ENCODE data around the gene NBPF1.
"Not testable (repeated sequence)": the region's sequence is repeated elsewhere in the genome, so short reads cannot be mapped to it uniquely, and the experiment has no call there.

Gene NBPF1

DNA sequence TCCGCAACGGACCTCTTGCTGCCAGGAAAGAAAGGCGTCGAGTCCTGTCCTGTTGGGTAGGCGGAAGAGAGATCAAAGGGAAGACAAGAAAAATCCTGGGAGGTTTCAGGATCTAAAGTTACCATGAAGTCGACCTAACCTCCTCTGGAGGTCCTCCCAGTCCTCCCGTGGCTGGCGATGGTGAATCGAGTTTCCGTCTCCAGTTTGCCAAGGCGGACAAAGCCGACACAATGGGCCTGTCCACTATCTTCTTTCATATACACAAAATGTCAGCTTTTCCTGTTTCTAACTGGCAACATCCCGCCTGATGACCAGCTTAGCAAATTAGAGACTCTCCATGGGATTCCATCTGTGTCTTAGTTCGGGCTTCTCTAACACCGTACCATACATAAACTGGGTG lies 76.6 kb downstream of the NBPF1 start:
- DNase-seq (ENCODE audit: low read depth); H3K4me3 ChIP-seq (ENCODE audit: control insufficient read depth, low read depth, low read length): not testable (repeated sequence)

DNA sequence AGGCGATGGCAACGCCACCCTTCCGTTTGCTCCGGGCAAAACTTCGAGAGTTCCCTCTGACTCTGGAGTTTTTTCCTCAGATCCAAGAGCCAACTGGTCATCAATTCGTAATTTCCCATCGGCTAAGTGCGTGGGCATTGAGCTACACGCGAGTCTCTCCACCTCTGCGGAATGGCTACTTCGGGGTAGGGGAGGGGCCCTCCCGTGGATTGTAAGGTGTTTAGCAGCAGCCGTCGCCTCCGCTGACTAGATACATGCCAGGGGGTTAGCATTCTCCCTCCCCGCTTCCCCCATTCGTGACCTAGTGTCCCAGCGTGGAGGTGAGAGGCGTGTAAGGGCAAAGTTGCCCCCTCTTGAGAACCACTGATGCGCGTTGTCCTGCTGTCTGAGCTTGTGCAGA lies 77.5 kb downstream of the NBPF1 start:
- H3K4me3 ChIP-seq (ENCODE audit: control insufficient read depth, low read depth, low read length); DNase-seq (ENCODE audit: low read depth): not testable (repeated sequence)

DNA sequence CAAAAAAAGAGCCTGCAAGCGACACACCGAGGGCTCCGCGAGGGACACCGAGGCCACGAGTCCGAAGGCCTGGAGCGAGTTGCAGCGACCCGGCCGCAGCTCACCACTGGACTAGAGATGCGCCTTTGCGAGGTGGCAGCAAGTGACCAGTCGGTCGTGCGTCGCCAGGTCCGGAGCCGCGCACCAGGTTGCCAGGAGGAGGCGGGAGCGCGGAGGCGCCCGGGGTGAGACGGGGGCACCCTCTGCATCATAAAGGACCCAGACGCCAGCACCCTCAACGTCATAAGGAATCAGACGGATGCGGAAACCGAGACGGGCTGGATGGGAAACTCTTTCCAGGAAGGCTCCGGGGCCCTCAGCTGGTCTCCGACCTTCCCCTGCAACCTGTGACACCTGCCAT lies 77.9 kb downstream of the NBPF1 start:
- not testable (repeated sequence) for H3K4me3 ChIP-seq (ENCODE audit: control insufficient read depth, low read depth, low read length); DNase-seq (ENCODE audit: low read depth)

DNA sequence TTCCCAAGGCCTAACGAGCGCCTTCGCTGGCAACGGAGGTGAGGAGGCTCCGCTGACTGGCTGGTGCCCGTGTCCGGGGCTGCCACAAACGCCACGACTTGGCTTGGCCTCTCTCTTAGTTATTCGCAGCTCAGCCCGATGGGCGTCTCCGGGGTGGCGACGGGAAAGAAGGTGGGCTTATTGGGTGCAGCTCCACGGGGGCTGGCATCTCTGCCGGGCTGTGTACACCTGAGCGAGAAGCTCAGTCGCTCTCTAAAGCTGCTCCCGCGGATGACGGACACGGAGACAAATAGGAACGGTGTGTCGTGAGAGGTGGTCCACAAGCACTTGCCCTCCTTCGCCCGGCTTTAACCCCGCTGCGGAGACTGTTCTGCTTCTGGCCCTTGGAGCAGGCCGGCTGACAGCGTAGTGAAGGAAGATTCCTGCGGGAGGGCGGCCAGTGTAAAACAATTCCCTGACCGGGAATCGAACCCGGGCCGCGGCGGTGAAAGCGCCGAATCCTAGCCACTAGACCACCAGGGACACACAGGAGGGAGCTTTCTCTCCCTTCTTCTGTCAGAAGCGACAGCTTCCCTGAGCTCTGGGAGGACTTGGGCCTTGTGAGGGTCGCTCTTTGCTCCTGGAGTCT lies 78.4 kb downstream of the NBPF1 start:
- not testable (repeated sequence) for H3K4me3 ChIP-seq (ENCODE audit: control insufficient read depth, low read depth, low read length); DNase-seq (ENCODE audit: low read depth)

DNA sequence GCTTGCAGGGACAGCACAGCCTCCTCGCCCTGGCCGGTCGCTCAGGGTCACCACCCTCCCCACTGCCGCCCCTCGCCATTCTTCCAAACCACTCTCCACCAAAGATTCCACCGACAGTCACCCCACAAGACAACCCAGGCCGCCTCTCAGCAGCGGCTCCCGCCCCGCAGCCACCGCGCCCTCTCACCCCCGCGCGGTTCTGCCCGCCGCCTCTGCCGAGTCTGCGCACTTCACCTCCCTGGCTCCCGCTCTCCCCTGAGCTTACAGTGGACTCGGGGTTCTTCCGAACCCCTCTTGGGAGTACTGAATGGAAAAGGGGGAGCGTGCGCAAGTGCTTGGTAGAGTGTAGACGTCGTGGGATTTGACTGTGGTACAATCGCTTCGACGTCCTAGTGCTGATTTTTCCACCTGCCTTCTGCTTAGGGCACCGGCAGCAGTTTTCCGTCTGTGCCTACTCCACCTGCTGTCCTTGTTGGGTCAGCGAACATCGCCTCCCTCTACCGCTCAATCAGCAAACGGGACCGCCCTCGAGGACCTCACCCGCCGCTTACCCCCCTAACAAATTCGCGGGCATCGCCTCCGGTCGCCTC lies 79.0 kb downstream of the NBPF1 start:
- DNase-seq (ENCODE audit: low read depth); H3K4me3 ChIP-seq (ENCODE audit: control insufficient read depth, low read depth, low read length): not testable (repeated sequence)

DNA sequence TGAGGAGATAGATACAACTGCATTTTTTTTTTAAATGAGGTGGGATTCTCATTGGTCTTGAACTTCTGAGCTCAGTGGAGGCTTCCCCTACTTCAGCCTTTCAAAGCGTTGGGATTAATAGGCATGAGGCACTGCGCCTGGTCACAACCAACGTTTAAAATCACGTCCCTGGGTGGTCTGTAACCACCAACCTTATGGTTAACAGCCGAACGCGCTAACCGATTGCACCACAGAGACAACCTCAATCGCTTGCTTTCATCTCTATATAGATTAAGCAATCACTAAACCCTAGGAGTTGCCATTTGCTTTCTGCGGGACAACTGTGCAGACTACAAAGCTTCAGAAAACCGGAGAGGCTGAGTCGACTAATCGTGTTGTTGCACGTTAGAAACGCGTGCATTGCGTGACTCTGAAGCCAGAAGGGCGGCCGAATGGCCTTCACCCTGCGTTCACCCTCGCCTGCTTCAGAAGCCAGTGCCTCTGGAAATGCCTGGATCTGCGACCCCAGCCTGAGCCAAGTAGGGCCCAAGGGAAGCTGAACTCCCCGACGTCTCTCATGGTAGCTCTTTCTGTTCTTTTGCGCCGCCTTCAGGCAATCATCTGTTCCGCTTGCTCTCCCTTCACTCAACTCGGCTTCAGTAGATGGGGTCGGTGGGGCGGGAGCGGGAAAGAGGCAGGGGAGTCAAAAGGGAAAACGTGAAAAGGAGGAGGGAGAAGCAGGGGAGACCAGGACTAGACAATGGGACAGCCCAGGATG lies 81.0 kb downstream of the NBPF1 start:
- not testable (repeated sequence) for DNase-seq (ENCODE audit: low read depth); H3K4me3 ChIP-seq (ENCODE audit: control insufficient read depth, low read depth, low read length)

DNA sequence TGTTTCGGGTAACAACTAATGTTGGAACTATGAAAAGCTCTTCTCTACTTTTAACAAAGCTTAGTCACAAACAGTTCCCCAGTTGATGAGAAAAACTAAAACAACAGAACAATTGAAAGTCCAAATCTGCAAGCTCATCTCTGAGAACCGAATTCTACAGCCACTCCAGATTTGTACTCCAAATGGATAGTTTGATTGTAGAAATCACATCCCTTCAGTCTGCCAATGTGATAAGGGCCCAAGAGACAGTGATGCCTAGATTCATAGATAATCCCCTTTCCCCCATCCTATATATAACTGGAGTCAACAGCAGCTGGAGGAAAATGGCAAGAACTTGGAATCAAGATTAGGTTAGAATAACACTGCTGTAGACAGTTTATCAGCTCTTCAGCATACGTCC lies 85.0 kb downstream of the NBPF1 start:
- DNase-seq (ENCODE audit: low read depth); H3K4me3 ChIP-seq (ENCODE audit: control insufficient read depth, low read depth, low read length): not testable (repeated sequence)

DNA sequence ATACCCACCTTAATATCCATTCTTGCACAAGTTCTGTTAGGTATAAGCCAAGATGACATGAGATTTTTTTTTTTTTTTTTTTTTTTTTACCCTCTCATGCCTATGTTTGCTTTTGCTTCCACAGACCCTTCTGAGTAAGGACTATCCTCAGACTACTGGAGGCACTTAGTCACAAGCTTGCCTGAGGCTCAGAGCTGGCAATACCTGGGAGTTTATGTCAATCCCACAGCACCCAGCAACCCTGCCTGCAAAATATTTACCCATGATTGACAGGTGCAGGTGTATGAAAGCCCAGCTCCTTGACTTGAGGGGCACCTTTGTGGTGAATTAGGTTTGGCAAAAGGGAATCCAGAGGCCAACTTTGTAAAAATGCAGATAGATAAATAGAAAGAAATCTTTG lies 87.6 kb downstream of the NBPF1 start:
- not testable (repeated sequence) for DNase-seq (ENCODE audit: low read depth)

DNA sequence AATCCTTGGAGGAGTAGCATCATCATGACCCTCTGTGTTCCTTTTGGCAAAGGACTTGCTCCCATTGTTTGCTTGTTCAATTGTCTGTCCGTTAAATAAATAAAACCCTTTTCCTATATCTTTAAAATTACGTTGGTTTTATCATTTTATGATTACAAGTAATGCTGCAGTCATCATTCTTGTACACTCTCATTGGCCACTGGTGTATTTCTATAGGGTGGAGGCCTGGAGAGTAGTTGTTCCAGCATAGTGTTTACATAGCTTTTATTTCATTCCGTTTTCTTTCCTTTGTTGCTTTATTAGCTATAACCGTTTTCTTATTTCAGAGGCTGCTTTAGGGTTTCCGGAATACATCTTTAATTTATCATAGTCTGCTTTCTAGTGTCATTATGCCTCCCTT lies 91.7 kb downstream of the NBPF1 start:
- DNase-seq (ENCODE audit: low read depth); H3K4me3 ChIP-seq (ENCODE audit: control insufficient read depth, low read depth, low read length): not testable (repeated sequence)

More for the DNA sequence above, 87.6 kb downstream of the NBPF1 start:
- not testable (repeated sequence) for H3K4me3 ChIP-seq (ENCODE audit: control insufficient read depth, low read depth, low read length)

DNA sequence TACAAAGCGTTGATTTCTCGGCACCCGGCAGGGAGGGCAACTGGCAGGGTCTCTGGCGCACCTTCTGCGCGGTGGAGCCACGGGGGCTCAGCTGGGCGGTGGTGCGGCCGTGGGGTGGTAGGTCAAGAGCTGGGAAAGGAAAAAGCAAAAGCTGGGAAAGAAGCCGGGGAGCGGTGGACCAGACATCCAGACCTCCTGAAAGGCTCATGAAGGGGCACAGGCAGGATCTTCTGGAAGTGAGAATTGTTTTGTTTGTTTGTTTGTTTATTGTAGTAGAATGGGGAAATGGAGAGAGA lies 92.1 kb downstream of the NBPF1 start:
- no peak overlapping the region for H3K4me3 ChIP-seq (ENCODE audit: control insufficient read depth, low read depth, low read length)
- TF ChIP-seq, protein P1, sequence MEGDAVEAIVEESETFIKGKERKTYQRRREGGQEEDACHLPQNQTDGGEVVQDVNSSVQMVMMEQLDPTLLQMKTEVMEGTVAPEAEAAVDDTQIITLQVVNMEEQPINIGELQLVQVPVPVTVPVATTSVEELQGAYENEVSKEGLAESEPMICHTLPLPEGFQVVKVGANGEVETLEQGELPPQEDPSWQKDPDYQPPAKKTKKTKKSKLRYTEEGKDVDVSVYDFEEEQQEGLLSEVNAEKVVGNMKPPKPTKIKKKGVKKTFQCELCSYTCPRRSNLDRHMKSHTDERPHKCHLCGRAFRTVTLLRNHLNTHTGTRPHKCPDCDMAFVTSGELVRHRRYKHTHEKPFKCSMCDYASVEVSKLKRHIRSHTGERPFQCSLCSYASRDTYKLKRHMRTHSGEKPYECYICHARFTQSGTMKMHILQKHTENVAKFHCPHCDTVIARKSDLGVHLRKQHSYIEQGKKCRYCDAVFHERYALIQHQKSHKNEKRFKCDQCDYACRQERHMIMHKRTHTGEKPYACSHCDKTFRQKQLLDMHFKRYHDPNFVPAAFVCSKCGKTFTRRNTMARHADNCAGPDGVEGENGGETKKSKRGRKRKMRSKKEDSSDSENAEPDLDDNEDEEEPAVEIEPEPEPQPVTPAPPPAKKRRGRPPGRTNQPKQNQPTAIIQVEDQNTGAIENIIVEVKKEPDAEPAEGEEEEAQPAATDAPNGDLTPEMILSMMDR (IDR thresholded peaks at IDR 0.05; ENCODE audit: control insufficient read depth, insufficient read depth, low read depth, low read length, missing control alignments) = no peak
- DNase-seq (ENCODE audit: low read depth) = no peak

DNA sequence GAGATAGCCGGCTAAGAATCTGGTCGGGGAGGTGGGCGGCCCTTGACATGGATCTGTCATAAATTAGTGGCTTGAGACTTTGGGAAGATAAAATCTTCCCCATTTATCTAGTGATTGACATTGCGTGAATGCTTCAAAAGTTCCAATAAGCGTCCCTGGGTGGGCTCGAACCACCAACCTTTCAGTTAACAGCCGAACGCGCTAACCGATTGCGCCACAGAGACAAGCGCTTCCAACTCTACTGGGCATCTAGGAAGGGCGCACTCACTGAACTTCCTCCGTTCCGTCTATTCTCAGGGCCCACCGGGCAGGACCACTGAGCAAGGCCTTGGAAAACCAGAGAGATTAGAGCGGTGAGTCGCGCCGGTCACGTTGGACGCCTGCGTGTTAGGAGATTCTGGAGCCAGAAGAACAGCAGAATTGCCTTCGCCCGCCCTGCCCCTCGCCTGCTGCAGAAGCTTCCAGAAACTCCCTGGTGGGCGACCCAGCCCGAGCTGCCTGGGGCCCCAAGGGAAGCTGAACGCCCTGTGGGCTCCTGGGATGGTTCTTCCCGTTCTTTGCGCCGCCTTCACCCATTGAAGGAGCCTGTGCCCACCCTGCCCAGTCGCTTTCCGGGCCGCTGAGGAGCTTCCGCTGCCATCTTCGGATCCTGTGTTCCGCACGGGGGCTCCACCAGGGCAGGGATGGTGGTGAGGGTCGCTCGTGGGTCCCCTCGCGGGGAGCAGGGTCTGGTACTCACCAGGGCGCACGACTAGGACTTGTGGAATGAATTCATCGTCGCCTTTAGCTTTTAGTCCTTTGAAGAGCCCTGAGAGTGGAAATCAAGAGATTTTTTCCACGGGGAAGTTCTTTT lies 92.7 kb downstream of the NBPF1 start:
- DNase-seq (ENCODE audit: low read depth); H3K4me3 ChIP-seq (ENCODE audit: control insufficient read depth, low read depth, low read length): not testable (repeated sequence)

DNA sequence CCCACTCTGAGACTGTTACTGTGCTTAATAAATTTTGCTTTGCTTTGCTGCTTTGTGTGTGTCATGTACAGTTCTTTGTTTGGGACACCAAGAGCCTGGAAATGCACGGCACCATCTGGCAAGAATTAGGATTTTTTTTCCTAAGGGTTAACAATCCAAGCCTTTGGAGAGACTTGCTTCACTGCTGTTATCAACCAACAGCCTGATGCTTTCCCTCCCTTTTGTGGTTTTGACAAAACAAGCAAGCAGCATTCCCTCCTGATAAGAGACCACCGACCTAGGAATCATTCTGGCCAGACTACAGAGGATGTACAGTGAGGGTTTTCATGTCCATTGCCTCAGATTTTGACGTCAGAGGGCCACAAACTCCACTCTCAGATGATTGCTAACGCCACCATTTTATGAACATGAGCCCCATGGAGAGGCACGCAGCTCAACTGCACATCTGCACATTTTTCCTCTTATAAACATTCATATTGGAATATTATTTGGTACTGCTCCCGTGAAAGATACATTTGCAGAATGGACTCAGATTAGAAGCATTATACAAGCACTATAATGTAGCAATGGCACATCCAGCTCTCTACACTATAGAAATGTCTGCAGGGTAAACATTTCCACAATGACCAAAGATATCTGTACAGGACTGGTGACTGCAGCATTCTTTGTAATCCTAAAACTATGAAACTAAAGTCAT lies 94.0 kb downstream of the NBPF1 start:
- not testable (repeated sequence) for DNase-seq (ENCODE audit: low read depth); H3K4me3 ChIP-seq (ENCODE audit: control insufficient read depth, low read depth, low read length)

DNA sequence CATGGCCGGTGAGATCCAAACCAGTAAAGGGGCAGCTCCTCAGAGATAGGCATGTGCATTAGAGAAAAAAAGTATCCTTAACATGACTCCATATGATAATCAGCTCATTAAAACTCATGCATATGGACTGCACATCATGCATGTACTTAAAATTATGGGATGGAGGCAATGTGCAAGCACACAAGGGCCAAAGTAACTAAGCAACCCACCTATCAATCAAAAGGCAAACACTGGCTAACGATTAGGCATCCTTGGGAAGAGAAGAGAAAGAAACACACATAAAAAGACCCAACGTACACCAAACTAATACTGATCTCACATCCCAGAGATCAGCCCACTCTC lies 94.5 kb downstream of the NBPF1 start:
- not testable (repeated sequence) for DNase-seq (ENCODE audit: low read depth); H3K4me3 ChIP-seq (ENCODE audit: control insufficient read depth, low read depth, low read length)

DNA sequence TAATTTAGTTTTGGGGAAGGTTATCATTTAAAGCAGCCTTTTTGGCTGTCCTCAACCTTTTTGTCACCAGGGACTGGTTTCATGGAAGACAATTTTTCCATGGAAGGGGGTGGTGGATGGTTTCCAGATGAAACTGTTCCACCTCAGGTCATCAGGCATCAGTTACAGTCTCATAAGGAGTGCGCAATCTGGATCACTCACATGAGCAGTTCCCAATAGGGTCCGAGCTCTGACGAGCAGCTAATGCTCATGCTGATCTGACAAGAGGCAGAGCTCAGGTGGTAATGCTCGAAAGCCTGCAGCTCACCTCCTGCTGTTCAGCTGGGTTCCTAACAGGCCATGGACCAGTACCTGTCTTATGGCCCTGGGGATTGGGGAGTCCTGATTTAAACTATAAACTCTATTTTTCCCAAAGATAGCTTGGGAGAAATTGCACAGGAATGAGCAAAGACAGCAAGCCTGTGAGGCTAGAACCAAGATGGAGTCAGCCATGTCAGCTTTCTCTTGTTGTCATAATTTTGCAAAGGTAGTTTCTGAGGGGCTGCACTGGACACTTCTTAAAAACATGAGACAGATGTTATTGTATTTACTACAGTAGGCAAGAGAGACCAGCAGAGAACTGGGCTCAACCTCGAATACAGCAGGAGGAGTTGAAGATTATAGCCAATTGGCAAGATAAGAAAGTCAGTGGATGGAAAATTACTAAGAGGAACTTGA lies 96.5 kb downstream of the NBPF1 start:
- not testable (repeated sequence) for H3K4me3 ChIP-seq (ENCODE audit: control insufficient read depth, low read depth, low read length); DNase-seq (ENCODE audit: low read depth)

DNA sequence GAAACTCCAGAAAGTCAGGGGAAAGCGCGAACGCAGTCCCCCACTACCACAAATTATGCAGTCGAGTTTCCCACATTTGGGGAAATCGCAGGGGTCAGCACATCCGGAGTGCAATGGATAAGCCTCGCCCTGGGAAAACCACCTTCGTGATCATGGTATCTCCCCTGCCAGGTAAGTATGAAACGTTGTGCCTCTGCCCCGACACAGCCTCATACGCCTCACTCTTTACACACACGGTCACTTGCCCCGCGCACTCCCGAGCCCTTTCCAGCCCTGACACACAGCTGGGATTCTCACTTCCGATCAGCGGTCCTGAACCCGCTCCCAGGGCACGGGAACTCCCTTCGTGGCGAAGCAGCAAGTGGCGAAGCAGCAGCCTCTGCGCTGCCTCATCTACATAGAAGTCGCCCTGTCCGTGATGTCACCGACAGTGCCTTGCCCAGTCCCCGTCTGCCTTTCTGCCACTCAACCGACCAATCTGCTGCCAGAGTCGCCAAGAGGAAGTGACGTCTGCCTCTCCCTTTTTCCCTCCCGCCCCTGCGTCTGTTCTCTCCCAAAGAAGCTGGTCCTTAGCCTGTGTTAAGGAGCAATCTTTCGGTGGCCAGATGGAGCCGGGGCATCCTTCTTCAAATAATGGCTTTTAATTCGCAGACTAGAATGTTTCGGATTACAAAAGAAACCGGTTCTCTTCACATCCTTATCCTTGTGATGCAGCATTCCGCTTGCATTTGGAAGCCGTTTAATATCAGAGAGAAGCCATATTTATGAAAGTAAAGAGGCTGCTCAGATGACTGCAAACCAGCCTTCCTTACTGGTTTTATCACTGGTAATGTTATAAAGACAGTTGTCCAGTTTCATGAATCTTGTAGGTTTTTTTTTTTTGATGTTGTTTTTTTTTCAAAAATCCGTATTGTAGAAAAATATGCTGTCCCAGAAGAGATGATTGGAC lies 99.0 kb downstream of the NBPF1 start, which contains the start of gene RNU1-1:
TSS of gene RNU1-1 (minus strand) at position 179 of the 949 bp plus-strand sequence.
- peak within 1 kb of the TSS; percentile 23 for H3K4me3 ChIP-seq (ENCODE audit: control insufficient read depth, low read depth, low read length)
- DNase-seq (ENCODE audit: low read depth) = peak; percentile 41
